SK-N-SH treated with all-trans-retinoic acid at 6 μM for 48 hours (cell line): ENCODE data around the gene NIPBL.
"Not testable (repeated sequence)": the region's sequence is repeated elsewhere in the genome, so short reads cannot be mapped to it uniquely, and the experiment has no call there.

Experiments used
- ATAC-seq: fragments of 200-7000 bp; cut with Tn5 transposase; 3 replicates; pipeline ENCODE4 v1.9.1; 2020; ENCODE audit warnings: mild to moderate bottlenecking, moderate library complexity
- ARNTL ChIP-seq: fragments of 450-650 bp; formaldehyde crosslinking; IDR thresholded peaks from 2 replicates; pipeline ENCODE4 v1.5.0; 2020; ENCODE audit warnings: low read depth, mild to moderate bottlenecking, moderate library complexity, borderline replicate concordance
- BACH2 ChIP-seq: fragments of 250-450 bp; sonication (Bioruptor Pico); IDR thresholded peaks from 2 replicates; pipeline ENCODE4 v1.9.0; 2021; ENCODE audit warnings: mild to moderate bottlenecking, borderline replicate concordance
- CREB5 ChIP-seq: fragments of 250-450 bp; sonication (Bioruptor Pico); IDR thresholded peaks from 2 replicates; pipeline ENCODE4 v1.5.1; 2020; ENCODE audit warnings: low read depth, mild to moderate bottlenecking, moderate library complexity
- CSDC2 ChIP-seq: fragments of 250-450 bp; sonication (Bioruptor Pico); IDR thresholded peaks from 2 replicates; pipeline ENCODE4 v1.5.0; 2020; ENCODE audit warnings: mild to moderate bottlenecking, moderate library complexity
- CSRNP3 ChIP-seq: fragments of 250-450 bp; sonication (Bioruptor Pico); IDR thresholded peaks from 2 replicates; pipeline ENCODE4 v1.5.1; 2021; ENCODE audit warnings: mild to moderate bottlenecking, moderate library complexity
- ESRRG ChIP-seq: fragments of 250-450 bp; sonication (Bioruptor Pico); IDR thresholded peaks from 2 replicates; pipeline ENCODE4 v1.6.1; 2021; ENCODE audit warnings: mild to moderate bottlenecking
- GLIS3 ChIP-seq: fragments of 250-450 bp; sonication (Bioruptor Pico); IDR thresholded peaks from 2 replicates; pipeline ENCODE4 v1.5.0; 2020; ENCODE audit warnings: mild to moderate bottlenecking, moderate library complexity
- ISL1 ChIP-seq: fragments of 250-450 bp; sonication (Bioruptor Pico); IDR thresholded peaks from 2 replicates; pipeline ENCODE4 v2.1.2; 2022; ENCODE audit warnings: mild to moderate bottlenecking, moderate library complexity
- OSR1 ChIP-seq: fragments of 250-450 bp; sonication (Bioruptor Pico); IDR thresholded peaks from 2 replicates; pipeline ENCODE4 v1.8.0; 2022; ENCODE audit warnings: moderate library complexity, mild to moderate bottlenecking, inconsistent platforms
- PATZ1 ChIP-seq: fragments of 250-450 bp; sonication (Bioruptor Pico); IDR thresholded peaks from 2 replicates; pipeline ENCODE4 v1.8.0; 2020; ENCODE audit warnings: mild to moderate bottlenecking, moderate library complexity, borderline replicate concordance
- PPARA ChIP-seq: fragments of 250-450 bp; sonication (Bioruptor Pico); IDR thresholded peaks from 2 replicates; pipeline ENCODE4 v1.5.0; 2020; ENCODE audit warnings: mild to moderate bottlenecking, borderline replicate concordance
- RARB ChIP-seq: fragments of 250-450 bp; sonication (Bioruptor Pico); IDR thresholded peaks from 2 replicates; pipeline ENCODE4 v1.8.0; 2021; ENCODE audit warnings: mild to moderate bottlenecking, moderate library complexity
- TCF4 ChIP-seq: fragments of 250-450 bp; sonication (Bioruptor Pico); IDR thresholded peaks from 2 replicates; pipeline ENCODE4 v1.8.0; 2021; ENCODE audit warnings: mild to moderate bottlenecking, moderate library complexity, borderline replicate concordance
- TSHZ2 ChIP-seq: fragments of 250-450 bp; sonication (Bioruptor Pico); IDR thresholded peaks from 2 replicates; pipeline ENCODE4 v1.5.0; 2020; ENCODE audit warnings: mild to moderate bottlenecking, moderate library complexity
- ZFP3 ChIP-seq: fragments of 250-450 bp; sonication (Bioruptor Pico); IDR thresholded peaks from 2 replicates; pipeline ENCODE4 v1.5.0; 2020; ENCODE audit warnings: mild to moderate bottlenecking, moderate library complexity
- ZFP30 ChIP-seq: fragments of 450-650 bp; formaldehyde crosslinking; IDR thresholded peaks from 2 replicates; pipeline ENCODE4 v1.5.0; 2022; ENCODE audit warnings: mild to moderate bottlenecking, moderate library complexity
- ZNF565 ChIP-seq: fragments of 450-650 bp; formaldehyde crosslinking; conservative IDR thresholded peaks from 2 replicates; pipeline ENCODE4 v1.5.0; 2020; ENCODE audit warnings: low read depth, mild to moderate bottlenecking, moderate library complexity
- ZNF70 ChIP-seq: fragments of 450-650 bp; formaldehyde crosslinking; IDR thresholded peaks from 2 replicates; pipeline ENCODE4 v1.5.0; 2020; ENCODE audit warnings: mild to moderate bottlenecking, moderate library complexity
- ZNF8 ChIP-seq: fragments of 450-650 bp; formaldehyde crosslinking; IDR thresholded peaks from 2 replicates; pipeline ENCODE4 v1.5.0; 2020; ENCODE audit warnings: mild to moderate bottlenecking, moderate library complexity

Gene NIPBL

GRCh38 chr5:36908544-36909260, 32.1 kb downstream of the NIPBL start (continued):
- TF ChIP-seq CSDC2 (CRISPR knock-in tag) (no peak), BACH2 (CRISPR knock-in tag) (no peak), CREB5 (CRISPR knock-in tag) (no peak), ARNTL (no peak)
- TF ChIP-seq, all 23 proteins: peak for 0

GRCh38 chr5:36915653-36916052, 39.1 kb downstream of the NIPBL start:
- TF ChIP-seq ZNF8 (CRISPR knock-in tag): no peak
- TF ChIP-seq ISL1 (CRISPR knock-in tag): peak; percentile 44
- TF ChIP-seq, all 23 proteins: peak for 1
- ATAC-seq: peak; percentile 64; the same call in 2 of the 3 replicates

- not testable (repeated sequence) for ATAC-seq
These were observed 40.0 kb downstream of the NIPBL start for GRCh38 chr5:36916614-36917013.

GRCh38 chr5:36917358-36917757, 40.8 kb downstream of the NIPBL start:
- ATAC-seq: not testable (repeated sequence)

GRCh38 chr5:36919238-36919637, 42.7 kb downstream of the NIPBL start:
- no peak for ATAC-seq
- TF ChIP-seq OSR1: no peak
- TF ChIP-seq GLIS3 (CRISPR knock-in tag): no peak
- TF ChIP-seq RARB (CRISPR knock-in tag): no peak
- no peak for TF ChIP-seq ZNF70 (CRISPR knock-in tag)
- no peak for TF ChIP-seq PPARA (CRISPR knock-in tag)
- TF ChIP-seq BACH2 (CRISPR knock-in tag): no peak
- TF ChIP-seq ZNF565: no peak
- no peak for TF ChIP-seq ESRRG (CRISPR knock-in tag)
- no peak for TF ChIP-seq PATZ1
- TF ChIP-seq CSRNP3 (CRISPR knock-in tag): no peak
- no peak for TF ChIP-seq ARNTL

GRCh38 chr5:36919650-36920049, 43.1 kb downstream of the NIPBL start:
- TF ChIP-seq ISL1 (CRISPR knock-in tag) (no peak), ZNF8 (CRISPR knock-in tag) (no peak), TCF4 (CRISPR knock-in tag) (no peak), ARNTL (no peak), CSRNP3 (CRISPR knock-in tag) (no peak), GLIS3 (CRISPR knock-in tag) (no peak), OSR1 (no peak), ZNF70 (CRISPR knock-in tag) (no peak), ESRRG (CRISPR knock-in tag) (no peak), TSHZ2 (CRISPR knock-in tag) (no peak), CSDC2 (CRISPR knock-in tag) (no peak), PPARA (CRISPR knock-in tag) (no peak), ZFP3 (CRISPR knock-in tag) (no peak), CREB5 (CRISPR knock-in tag) (no peak), RARB (CRISPR knock-in tag) (no peak), PATZ1 (no peak), ZFP30 (CRISPR knock-in tag) (no peak)
- ATAC-seq: no peak
